HepG2 (cell line): Measurements from ENCODE around the gene SHISA7. TPM values are rescaled to one million over a fixed set of nuclear protein-coding genes. Genes with fewer than 3 reads are reported as not detected.
A peak's percentile ranks its signal among the peaks of the same experiment; 100 is the strongest.

Source experiments
- ATAC-seq: fragments of 200-7000 bp; cut with Tn5 transposase; 3 replicates; pipeline ENCODE4 v1.9.1; 2020; ENCODE audit warnings: mild to moderate bottlenecking, moderate library complexity
- BruUV-seq: library from RNA; stranded (reverse); fragments of 400-500 nt; replicated peaks from 2 replicates; lab custom pipeline; 2021; lab: Mats Ljungman, UMichigan
- CTCF ChIA-PET: fragments of 300-600 bp; formaldehyde crosslinking; extraction: SDS; loops from one replicate; lab custom pipeline; 2021; ENCODE audit warnings: low total read pairs, inconsistent platforms, low intra/inter-chr PET ratio; lab: Yijun Ruan, JAX
- POLR2A ChIA-PET: fragments of 350-600 bp; sonication (Branson Sonifier 250); formaldehyde crosslinking; loops from one replicate; lab custom pipeline; 2020; ENCODE audit warnings: antibody characterized with exemption, inconsistent platforms; lab: Yijun Ruan, JAX
- DNase-seq: peaks from one replicate; pipeline ENCODE4 v3.0.0-alpha.2; 2015; ENCODE audit warnings: low spot score
- FAIRE-seq: peaks from 3 replicates; lab custom pipeline; 2011; peaks lifted over from hg19 to GRCh38; lab: Jason Lieb, UNC
- H2AFZ ChIP-seq: one replicate; pipeline ENCODE4 v1.6.1; 2011; ENCODE audit warnings: low read length, inconsistent platforms
- H3K27ac ChIP-seq: fragments of 300-600 bp; 3 replicates; pipeline ENCODE4 v1.8.0; 2011; ENCODE audit warnings: mixed run types, mild to moderate bottlenecking, mixed read lengths, low read length, inconsistent platforms; ENCODE audit not compliant: insufficient read depth; ENCODE audit errors: extremely low read length
- H3K27me3 ChIP-seq, 2 experiments: fragments of 200-600 bp in 1 of 2; 2 replicates in 1 of 2; 3 replicates in 1 of 2; pipeline versions ENCODE4 v1.6.0 to v1.8.0; 2011; ENCODE audit warnings: low read length in 2 of 2, mild to moderate bottlenecking in 2 of 2, moderate library complexity in 2 of 2, inconsistent platforms in 1 of 2; ENCODE audit not compliant: insufficient read depth in 2 of 2, control insufficient read depth in 1 of 2
- H3K36me3 ChIP-seq, 2 experiments: fragments of 200-600 bp in 1 of 2; replicated peaks in 1 of 2; 2 replicates in 1 of 2; 3 replicates in 1 of 2; pipeline versions ENCODE4 v1.5.1 to v1.8.0; 2011; ENCODE audit warnings: low read length in 2 of 2, inconsistent platforms in 1 of 2; ENCODE audit not compliant: insufficient read depth in 2 of 2, control insufficient read depth in 1 of 2
- H3K4me1 ChIP-seq: 2 replicates; pipeline ENCODE4 v1.5.1; 2012; ENCODE audit warnings: low read length, inconsistent platforms; ENCODE audit not compliant: insufficient read depth
- H3K4me2 ChIP-seq: 2 replicates; pipeline ENCODE4 v1.6.0; 2011; ENCODE audit warnings: low read depth, low read length, inconsistent platforms
- H3K4me3 ChIP-seq, 3 experiments: fragments of 200-600 bp in 1 of 3; sonication (generic), shearing (Covaris generic) in 1 of 3; replicated peaks in 1 of 3; 2 replicates each; pipeline ENCODE4 v1.5.1; 2011 to 2016; ENCODE audit warnings: low read length in 3 of 3, inconsistent platforms in 2 of 3, low read depth in 2 of 3, mild to moderate bottlenecking in 2 of 3, control low read depth in 1 of 3, mixed read lengths in 1 of 3; ENCODE audit not compliant: insufficient read depth in 1 of 3
- H3K79me2 ChIP-seq: one replicate; pipeline ENCODE4 v1.6.1; 2011; ENCODE audit warnings: low read length, inconsistent platforms; ENCODE audit not compliant: insufficient read depth
- H3K9ac ChIP-seq: 2 replicates; pipeline ENCODE4 v1.6.0; 2011; ENCODE audit warnings: mild to moderate bottlenecking, low read depth, low read length, inconsistent platforms; ENCODE audit not compliant: insufficient read depth
- H3K9me3 ChIP-seq: 2 replicates; pipeline ENCODE4 v1.5.1; 2012; ENCODE audit warnings: mild to moderate bottlenecking, low read length
- H4K20me1 ChIP-seq: 2 replicates; pipeline ENCODE4 v1.6.0; 2011; ENCODE audit warnings: inconsistent platforms, mild to moderate bottlenecking, low read length, moderate library complexity; ENCODE audit not compliant: insufficient read depth
- ARNTL ChIP-seq: sonication (generic); formaldehyde crosslinking; IDR thresholded peaks from 2 replicates; pipeline ENCODE4 v1.4.0; 2020; ENCODE audit warnings: mild to moderate bottlenecking, missing genetic modification reagents
- HOMEZ ChIP-seq: IDR thresholded peaks from 2 replicates; pipeline ENCODE4 v1.6.1; 2016; ENCODE audit warnings: low read depth
- LBX2 ChIP-seq: sonication (generic); formaldehyde crosslinking; IDR thresholded peaks from 2 replicates; pipeline ENCODE4 v1.5.0; 2020; ENCODE audit warnings: missing genetic modification reagents, mild to moderate bottlenecking, borderline replicate concordance
- NCOA2 ChIP-seq: sonication (generic); formaldehyde crosslinking; IDR thresholded peaks from 2 replicates; pipeline ENCODE4 v1.8.0; 2022; ENCODE audit warnings: inconsistent platforms
- NFE2 ChIP-seq: sonication (generic); formaldehyde crosslinking; IDR thresholded peaks from 2 replicates; pipeline ENCODE4 v1.4.0; 2020; ENCODE audit warnings: missing genetic modification reagents
- NFE2L2 ChIP-seq: fragments of 150-350 bp; IDR thresholded peaks from 2 replicates; pipeline ENCODE4 v1.6.1; 2014; ENCODE audit warnings: low read length
- NR2C2 ChIP-seq: sonication (generic); formaldehyde crosslinking; IDR thresholded peaks from 2 replicates; pipeline ENCODE4 v1.4.0; 2020; ENCODE audit warnings: missing genetic modification reagents, mild to moderate bottlenecking, moderate library complexity, borderline replicate concordance
- RBM22 ChIP-seq: fragments of 200-400 bp; formaldehyde crosslinking; optimal IDR thresholded peaks from 2 replicates; pipeline ENCODE3; 2017; ENCODE audit warnings: mild to moderate bottlenecking, low read length, moderate library complexity
- REST ChIP-seq, 2 experiments: IDR thresholded peaks; 2 replicates each; pipeline ENCODE4 v1.6.1; 2011 to 2012; ENCODE audit warnings: low read length in 2 of 2, borderline replicate concordance in 1 of 2, low read depth in 1 of 2, mild to moderate bottlenecking in 1 of 2, moderate library complexity in 1 of 2
- TEAD3 ChIP-seq: optimal IDR thresholded peaks from 2 replicates; pipeline ENCODE3; 2016; ENCODE audit warnings: borderline replicate concordance
- TSC22D2 ChIP-seq: sonication (generic); formaldehyde crosslinking; IDR thresholded peaks from 2 replicates; pipeline ENCODE4 v1.5.1; 2020; ENCODE audit warnings: missing genetic modification reagents, mild to moderate bottlenecking, borderline replicate concordance
- ZC3H13 ChIP-seq: sonication (generic); formaldehyde crosslinking; IDR thresholded peaks from 2 replicates; pipeline ENCODE4 v1.8.1; 2023; ENCODE audit warnings: mild to moderate bottlenecking, missing genetic modification reagents, moderate library complexity
- ZFP62 ChIP-seq: sonication (generic); formaldehyde crosslinking; IDR thresholded peaks from 2 replicates; pipeline ENCODE4 v1.4.0; 2020; ENCODE audit warnings: missing genetic modification reagents
- ZNF549 ChIP-seq: sonication (generic); formaldehyde crosslinking; IDR thresholded peaks from 2 replicates; pipeline ENCODE4 v1.5.0; 2020; ENCODE audit warnings: missing genetic modification reagents
- ZNF558 ChIP-seq: sonication (generic); formaldehyde crosslinking; IDR thresholded peaks from 2 replicates; pipeline ENCODE4 v1.9.0; 2022; ENCODE audit warnings: mild to moderate bottlenecking, missing genetic modification reagents, borderline replicate concordance
- ZNF577 ChIP-seq: sonication (generic); formaldehyde crosslinking; IDR thresholded peaks from 2 replicates; pipeline ENCODE4 v1.4.0; 2020; ENCODE audit warnings: mild to moderate bottlenecking, low read depth, missing genetic modification reagents, borderline replicate concordance
- ZNF83 ChIP-seq: sonication (generic); formaldehyde crosslinking; IDR thresholded peaks from 2 replicates; pipeline ENCODE4 v1.4.0; 2020; ENCODE audit warnings: missing genetic modification reagents, mild to moderate bottlenecking, borderline replicate concordance
- ZNF850 ChIP-seq: sonication (generic); formaldehyde crosslinking; conservative IDR thresholded peaks from 2 replicates; pipeline ENCODE4 v1.9.0; 2021; ENCODE audit warnings: mild to moderate bottlenecking, missing genetic modification reagents
- WGBS: methylation state at CpG from one replicate; pipeline ENCODE4 v1.1.6; 2017; ENCODE audit warnings: low lambda C conversion rate; 5-methylcytosine and 5-hydroxymethylcytosine counted together
- in situ Hi-C: cut with HindIII; loops from 2 replicates; pipeline ENCODE4 v1.10.0; 2017; ENCODE audit warnings: low pct_unique_long_range_greater_than_20kb; ENCODE audit not compliant: extremely low pct_ligation_motif_present
- intact Hi-C: fragments of 100-400 bp; cut with micrococcal nuclease; formaldehyde crosslinking; loops from one replicate; pipeline ENCODE4 v1.10.0; 2022; ENCODE audit not compliant: unreplicated experiment
- polyA plus RNA-seq, 8 experiments: library from polyadenylated mRNA; depleted of rRNA in 3 of 8; stranded (reverse) in 7 of 8; unstranded in 1 of 8; fragments of >200 nt; fragmentation: Illumina TruSeq in 4 of 8; extraction: Trizol in 4 of 8; gene quantifications; 2 replicates each; pipeline versions ENCODE4 v1.2.1 to v1.2.3, GENCODE V29; 2011 to 2016; ENCODE audit warnings: low read depth in 4 of 8, missing spikeins in 1 of 8, mixed read lengths in 1 of 8; ENCODE audit not compliant: insufficient read depth in 1 of 8
- total RNA-seq, 5 experiments: library from RNA; depleted of rRNA; stranded (reverse); fragments of >200 nt; fragmentation: Illumina TruSeq; extraction: Trizol; gene quantifications; 2 replicates each; pipeline ENCODE4 v1.2.3, GENCODE V29; 2016; ENCODE audit warnings: low read depth in 1 of 5

SHISA7 gene
- total and polyA plus RNA-seq, 2 of the 13 experiments (the other 11 are each of a cell fraction or from before 2014, with no cell fraction given): not detected

- no TSS peak for BruUV-seq
- Histone ChIP-seq H2AFZ (no peak overlapping the region), H3K4me3 (no peak overlapping the region), H3K27me3 (peaks cover 5 to 21% of the 10 kb centered on the region in 2 experiments; a peak in 4 of 5 replicates), H3K9ac (no peak overlapping the region), H3K36me3 (no peaks in the 10 kb centered on the region), H3K27ac (no peak overlapping the region), H4K20me1 (peaks cover 4% of the 10 kb centered on the region; the same call in 1 of the 2 replicates), H3K4me1 (no peaks in the 10 kb centered on the region), H3K9me3 (no peaks in the 10 kb centered on the region), H3K79me2 (no peaks in the 10 kb centered on the region), H3K4me2 (no peak overlapping the region)
- ChIA-PET POLR2A (interaction anchor here (1.0 to 1.2 kb wide), 3 partner anchors 23 to 30 kb away, joined by 3 to 8 read pairs (median 5); partner anchors contain the start of genes ISOC2 and UBE2S), CTCF (no interaction called here)
- intact Hi-C loops: no loop called here
- in situ Hi-C loops: no loop called here
- peak; percentile 40 for FAIRE-seq
- DNase-seq: peak; percentile 46
- 4% methylated on average over 7 of the region's 17 CpGs for WGBS
- ATAC-seq: peak; percentile 79
- TF ChIP-seq ZNF850 (CRISPR knock-in tag): no peak
- TF ChIP-seq ZFP62 (CRISPR knock-in tag): no peak
- TF ChIP-seq TSC22D2 (CRISPR knock-in tag): peak; percentile 88; the same call in 1 of the 2 replicates
- TF ChIP-seq LBX2 (CRISPR knock-in tag): no peak
- TF ChIP-seq RBM22: no peak
- no peak for TF ChIP-seq HOMEZ (CRISPR knock-in tag)
- TF ChIP-seq ZC3H13: 0 out of 2 replicates have a peak, but pooled peaks have one; percentile 39
- TF ChIP-seq ZNF558: peak; percentile 63; the same call in 1 of the 2 replicates
- no peak for TF ChIP-seq TEAD3 (CRISPR knock-in tag)
- TF ChIP-seq NR2C2 (CRISPR knock-in tag): no peak
- no peak for TF ChIP-seq NFE2L2
- 0 out of 2 replicates have a peak, but pooled peaks have one; percentile 34 for TF ChIP-seq ZNF83
- TF ChIP-seq ZNF577 (CRISPR knock-in tag): no peak
- TF ChIP-seq ZNF549 (CRISPR knock-in tag): no peak
- peak in 1 of 2 experiments; percentile 99 for TF ChIP-seq REST (IDR thresholded peaks at IDR 0.05; ENCODE audit: borderline replicate concordance in 1 of 2, low read depth in 1 of 2, low read length in 2 of 2)
- TF ChIP-seq ARNTL (CRISPR knock-in tag): 0 out of 2 replicates have a peak, but pooled peaks have one; percentile 48
- no peak for TF ChIP-seq NFE2
- peak; percentile 65 for TF ChIP-seq NCOA2
These were observed 5.7 kb downstream of the SHISA7 start for GRCh38 chr19:55437410-55437809.
